WTC11 (cell line): ENCODE results near the gene DBNL. TPM values are rescaled to one million over a fixed set of nuclear protein-coding genes. Genes with fewer than 3 reads are reported as not detected.

Source experiments
- ATAC-seq: fragments of 200-7000 bp; cut with Tn5 transposase; 2 replicates; pipeline ENCODE4 v1.10.0; 2021; ENCODE audit warnings: mild to moderate bottlenecking, moderate library complexity
- CTCF ChIA-PET: fragments of 300-600 bp; sonication (Branson Sonifier 250); formaldehyde crosslinking; loops from one replicate; lab custom pipeline; 2021; ENCODE audit warnings: antibody characterized with exemption; lab: Charles Lee
- POLR2A ChIA-PET: fragments of 350-600 bp; sonication (Branson Sonifier 250); formaldehyde crosslinking; loops from one replicate; lab custom pipeline; 2021; ENCODE audit warnings: antibody characterized with exemption; lab: Charles Lee
- DNase-seq: peaks from one replicate; pipeline ENCODE4 v3.0.0; 2021; ENCODE audit warnings: low spot score
- H3K27ac Mint-ChIP-seq: 2 replicates; pipeline ENCODE4 v1.8.0; 2021; ENCODE audit warnings: mixed read lengths
- H3K27me3 Mint-ChIP-seq: 2 replicates; pipeline ENCODE4 v1.8.0; 2021; ENCODE audit warnings: low read depth, mild to moderate bottlenecking, moderate library complexity, mixed read lengths
- H3K36me3 Mint-ChIP-seq: 2 replicates; pipeline ENCODE4 v1.8.0; 2021; ENCODE audit warnings: mixed read lengths
- H3K4me1 Mint-ChIP-seq: 2 replicates; pipeline ENCODE4 v1.8.0; 2022; ENCODE audit warnings: mixed read lengths
- H3K4me3 Mint-ChIP-seq: 2 replicates; pipeline ENCODE4 v1.8.0; 2021; ENCODE audit warnings: mild to moderate bottlenecking, moderate library complexity, mixed read lengths
- H3K9me3 Mint-ChIP-seq: 2 replicates; pipeline ENCODE4 v1.8.0; 2021; ENCODE audit warnings: mixed read lengths
- ATF3 ChIP-seq: sonication (generic); formaldehyde crosslinking; conservative IDR thresholded peaks from 2 replicates; pipeline ENCODE4 v1.8.1; 2022; ENCODE audit warnings: mild to moderate bottlenecking, missing genetic modification reagents
- CDX4 ChIP-seq: fragments of 250-450 bp; sonication (Bioruptor Pico); IDR thresholded peaks from 2 replicates; pipeline ENCODE4 v1.9.0; 2021; ENCODE audit warnings: moderate library complexity, mild to moderate bottlenecking, inconsistent platforms, borderline replicate concordance
- FOXJ3 ChIP-seq: sonication (generic); formaldehyde crosslinking; IDR thresholded peaks from 2 replicates; pipeline ENCODE4 v1.9.0; 2021; ENCODE audit warnings: missing genetic modification reagents, mild to moderate bottlenecking, borderline replicate concordance
- FOXP1 ChIP-seq: sonication (generic); formaldehyde crosslinking; IDR thresholded peaks from 2 replicates; pipeline ENCODE4 v1.8.0; 2022; ENCODE audit warnings: missing genetic modification reagents, mild to moderate bottlenecking, moderate library complexity, borderline replicate concordance
- FOXP4 ChIP-seq: sonication (generic); formaldehyde crosslinking; IDR thresholded peaks from 2 replicates; pipeline ENCODE4 v1.8.0; 2022; ENCODE audit warnings: mild to moderate bottlenecking, missing genetic modification reagents
- MXD4 ChIP-seq: fragments of 250-450 bp; sonication (Bioruptor Pico); IDR thresholded peaks from 2 replicates; pipeline ENCODE4 v1.8.0; 2021; ENCODE audit warnings: mild to moderate bottlenecking, moderate library complexity, borderline replicate concordance
- PRDM15 ChIP-seq: sonication (generic); formaldehyde crosslinking; IDR thresholded peaks from 2 replicates; pipeline ENCODE4 v1.8.0; 2022; ENCODE audit warnings: missing genetic modification reagents
- PRRX2 ChIP-seq: fragments of 250-450 bp; sonication (Bioruptor Pico); IDR thresholded peaks from 2 replicates; pipeline ENCODE4 v1.8.0; 2021; ENCODE audit warnings: mild to moderate bottlenecking
- SMAD4 ChIP-seq: sonication (generic); formaldehyde crosslinking; IDR thresholded peaks from 2 replicates; pipeline ENCODE4 v1.8.0; 2022; ENCODE audit warnings: mild to moderate bottlenecking, missing genetic modification reagents
- USF1 ChIP-seq: sonication (generic); formaldehyde crosslinking; IDR thresholded peaks from 2 replicates; pipeline ENCODE4 v1.8.0; 2022; ENCODE audit warnings: mild to moderate bottlenecking, missing genetic modification reagents
- ZNF121 ChIP-seq: sonication (generic); formaldehyde crosslinking; IDR thresholded peaks from 2 replicates; pipeline ENCODE4 v1.8.0; 2023; ENCODE audit warnings: missing genetic modification reagents
- ZNF263 ChIP-seq: sonication (generic); formaldehyde crosslinking; IDR thresholded peaks from 2 replicates; pipeline ENCODE4 v1.8.1; 2022; ENCODE audit warnings: low read depth, mild to moderate bottlenecking, moderate library complexity, missing genetic modification reagents
- ZNF317 ChIP-seq: sonication (generic); formaldehyde crosslinking; IDR thresholded peaks from 2 replicates; pipeline ENCODE4 v1.8.1; 2023; ENCODE audit warnings: low read depth, mild to moderate bottlenecking, moderate library complexity, missing genetic modification reagents, borderline replicate concordance
- ZNF396 ChIP-seq: fragments of 250-450 bp; sonication (Bioruptor Pico); IDR thresholded peaks from 2 replicates; pipeline ENCODE4 v1.8.0; 2021; ENCODE audit warnings: mild to moderate bottlenecking, moderate library complexity, borderline replicate concordance
- ZNF425 ChIP-seq: fragments of 250-450 bp; sonication (Bioruptor Pico); conservative IDR thresholded peaks from 2 replicates; pipeline ENCODE4 v1.9.0; 2021; ENCODE audit warnings: mild to moderate bottlenecking
- ZNF671 ChIP-seq: fragments of 250-450 bp; sonication (Bioruptor Pico); IDR thresholded peaks from 2 replicates; pipeline ENCODE4 v1.8.0; 2021; ENCODE audit warnings: mild to moderate bottlenecking
- total RNA-seq: library from RNA; stranded (reverse); gene quantifications from 3 replicates; pipeline ENCODE4 v1.2.3, GENCODE V29; 2021

Gene DBNL
- total RNA-seq, 1 experiment from 2014 or later: 36.1 TPM

- CTCF ChIA-PET: no interaction called here
- Mint-ChIP-seq H3K36me3 (peaks cover 11% of the 10 kb centered on the region), H3K27me3 (peaks cover 22% of the 10 kb centered on the region), H3K4me1 (peaks cover 17% of the 10 kb centered on the region; the same call in 1 of the 2 replicates), H3K9me3 (no peaks in the 10 kb centered on the region), H3K27ac (no peak overlapping the region), H3K4me3 (peak overlapping the region; percentile 20)
- no peak for TF ChIP-seq ZNF671 (CRISPR knock-in tag)
- no peak for TF ChIP-seq ZNF121
- TF ChIP-seq ZNF317: no peak
- TF ChIP-seq ZNF263 (CRISPR knock-in tag): no peak
- no peak for TF ChIP-seq PRDM15 (CRISPR knock-in tag)
- no peak for TF ChIP-seq SMAD4
- TF ChIP-seq MXD4 (CRISPR knock-in tag): no peak
- TF ChIP-seq ZNF425 (CRISPR knock-in tag): no peak
- no peak for TF ChIP-seq FOXP4
- POLR2A ChIA-PET: no interaction called here
- no peak for DNase-seq
- no peak for ATAC-seq
Measured at GRCh38 chr7:44083796-44084195, 39.3 kb downstream of the DBNL start.

- ChIA-PET CTCF (interaction anchor here (0.7 to 1.9 kb wide), 5 partner anchors 9 to 51 kb away, joined by 3 to 8 read pairs (median 5); no protein-coding TSS in a partner anchor), POLR2A (interaction anchor here (0.7 kb wide), 1 partner anchor 587 kb away, joined by 5 read pairs; no protein-coding TSS in a partner anchor)
- Mint-ChIP-seq H3K27me3 (peaks cover 22% of the 10 kb centered on the region), H3K27ac (no peak overlapping the region), H3K9me3 (no peaks in the 10 kb centered on the region), H3K4me3 (no peak overlapping the region), H3K4me1 (peaks cover 17% of the 10 kb centered on the region; the same call in 1 of the 2 replicates), H3K36me3 (peaks cover 11% of the 10 kb centered on the region)
- no peak for ATAC-seq
- no peak for DNase-seq
- TF ChIP-seq ATF3 (CRISPR knock-in tag): no peak
- no peak for TF ChIP-seq FOXP1 (CRISPR knock-in tag)
- TF ChIP-seq ZNF396 (CRISPR knock-in tag): no peak
- TF ChIP-seq FOXJ3 (CRISPR knock-in tag): no peak
- TF ChIP-seq ZNF671 (CRISPR knock-in tag): no peak
- no peak for TF ChIP-seq PRRX2 (CRISPR knock-in tag)
- no peak for TF ChIP-seq CDX4 (CRISPR knock-in tag)
- no peak for TF ChIP-seq SMAD4
- TF ChIP-seq USF1 (CRISPR knock-in tag): no peak
Measured at GRCh38 chr7:44084701-44085100, 40.2 kb downstream of the DBNL start.
